ENCODE data around the gene GHITM. TPM values are rescaled to one million over a fixed set of nuclear protein-coding genes. Genes with fewer than 3 reads are reported as not detected.
"Not testable (repeated sequence)": the region's sequence is repeated elsewhere in the genome, so short reads cannot be mapped to it uniquely, and the experiment has no call there.

Gene GHITM
- total RNA-seq, 1 experiment from 2014 or later = 127 TPM

DNA sequence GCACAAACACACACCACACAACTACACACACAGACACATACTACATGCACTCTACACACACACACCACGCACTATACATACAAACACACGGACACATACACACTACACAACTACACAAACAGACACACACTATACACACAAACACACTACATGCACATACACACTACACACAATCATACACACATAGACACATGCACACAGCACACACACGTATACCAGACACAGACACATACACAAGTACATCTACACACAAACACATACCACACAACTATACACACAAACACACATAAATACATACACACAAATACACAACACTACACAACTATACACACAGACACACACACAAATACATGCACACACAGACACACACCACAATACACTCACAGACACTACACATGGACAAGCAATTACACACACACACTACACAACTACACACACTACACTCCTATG, 38.9 kb downstream of the GHITM start:
- intact Hi-C loops (cut with micrococcal nuclease; ENCODE audit: unreplicated experiment) = no loop called here
- TF ChIP-seq, protein P1, sequence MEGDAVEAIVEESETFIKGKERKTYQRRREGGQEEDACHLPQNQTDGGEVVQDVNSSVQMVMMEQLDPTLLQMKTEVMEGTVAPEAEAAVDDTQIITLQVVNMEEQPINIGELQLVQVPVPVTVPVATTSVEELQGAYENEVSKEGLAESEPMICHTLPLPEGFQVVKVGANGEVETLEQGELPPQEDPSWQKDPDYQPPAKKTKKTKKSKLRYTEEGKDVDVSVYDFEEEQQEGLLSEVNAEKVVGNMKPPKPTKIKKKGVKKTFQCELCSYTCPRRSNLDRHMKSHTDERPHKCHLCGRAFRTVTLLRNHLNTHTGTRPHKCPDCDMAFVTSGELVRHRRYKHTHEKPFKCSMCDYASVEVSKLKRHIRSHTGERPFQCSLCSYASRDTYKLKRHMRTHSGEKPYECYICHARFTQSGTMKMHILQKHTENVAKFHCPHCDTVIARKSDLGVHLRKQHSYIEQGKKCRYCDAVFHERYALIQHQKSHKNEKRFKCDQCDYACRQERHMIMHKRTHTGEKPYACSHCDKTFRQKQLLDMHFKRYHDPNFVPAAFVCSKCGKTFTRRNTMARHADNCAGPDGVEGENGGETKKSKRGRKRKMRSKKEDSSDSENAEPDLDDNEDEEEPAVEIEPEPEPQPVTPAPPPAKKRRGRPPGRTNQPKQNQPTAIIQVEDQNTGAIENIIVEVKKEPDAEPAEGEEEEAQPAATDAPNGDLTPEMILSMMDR (conservative IDR thresholded peaks at IDR 0.05; ENCODE audit: low read depth, low read length) = no peak
- no peak for TF ChIP-seq EZH2 (IDR thresholded peaks at IDR 0.05; ENCODE audit: borderline replicate concordance, low read depth, low read length, poor library complexity, severe bottlenecking)
- no peaks in the 10 kb centered on the region for H3K4me1 ChIP-seq (ENCODE audit: insufficient read depth, low read length, poor library complexity, severe bottlenecking)
- CTCF ChIA-PET = no interaction called here
- no peak for DNase-seq (ENCODE audit: low spot score)
- H3K27ac ChIP-seq (ENCODE audit: low read depth, low read length, poor library complexity, severe bottlenecking) = no peak overlapping the region
- H3K4me3 ChIP-seq (ENCODE audit: low read depth, low read length, poor library complexity, severe bottlenecking) = no peak overlapping the region
- POLR2A ChIA-PET (ENCODE audit: low non-redundant PET) = no interaction called here
- BruUV-seq (replicated peaks) = no TSS peak
- H3K9me3 ChIP-seq (ENCODE audit: low read depth, low read length, poor library complexity, severe bottlenecking) = no peaks in the 10 kb centered on the region
- no peaks in the 10 kb centered on the region for H3K27me3 ChIP-seq (replicated peaks; ENCODE audit: insufficient read depth, low read depth, low read length, poor library complexity)
- H3K36me3 ChIP-seq (ENCODE audit: insufficient read depth, low read length, poor library complexity, severe bottlenecking) = no peaks in the 10 kb centered on the region

- Histone ChIP-seq H3K27ac (ENCODE audit: low read depth, low read length, poor library complexity, severe bottlenecking) (no peak overlapping the region), H3K4me1 (ENCODE audit: insufficient read depth, low read length, poor library complexity, severe bottlenecking) (no peaks in the 10 kb centered on the region), H3K36me3 (ENCODE audit: insufficient read depth, low read length, poor library complexity, severe bottlenecking) (no peaks in the 10 kb centered on the region), H3K9me3 (ENCODE audit: low read depth, low read length, poor library complexity, severe bottlenecking) (no peaks in the 10 kb centered on the region), H3K4me3 (ENCODE audit: low read depth, low read length, poor library complexity, severe bottlenecking) (no peak overlapping the region), H3K27me3 (replicated peaks; ENCODE audit: insufficient read depth, low read depth, low read length, poor library complexity) (no peaks in the 10 kb centered on the region)
- ChIA-PET POLR2A (ENCODE audit: low non-redundant PET) (no interaction called here), CTCF (no interaction called here)
- intact Hi-C loops (cut with micrococcal nuclease; ENCODE audit: unreplicated experiment) = no loop called here
- TF ChIP-seq, protein P1 (conservative IDR thresholded peaks at IDR 0.05; ENCODE audit: low read depth, low read length) = no peak
- no peak for TF ChIP-seq EZH2 (IDR thresholded peaks at IDR 0.05; ENCODE audit: borderline replicate concordance, low read depth, low read length, poor library complexity, severe bottlenecking)
- BruUV-seq (replicated peaks) = no TSS peak
- peak; percentile 46 for DNase-seq (ENCODE audit: low spot score)
These were observed 39.9 kb downstream of the GHITM start for GRCh38 chr10:84179059-84179710.

GRCh38 chr10:84180386-84180785, 41.1 kb downstream of the GHITM start:
- H3K27ac ChIP-seq (ENCODE audit: low read depth, low read length, poor library complexity, severe bottlenecking); CTCF ChIA-PET; H3K36me3 ChIP-seq (ENCODE audit: insufficient read depth, low read length, poor library complexity, severe bottlenecking); H3K4me3 ChIP-seq (ENCODE audit: low read depth, low read length, poor library complexity, severe bottlenecking); H3K4me1 ChIP-seq (ENCODE audit: insufficient read depth, low read length, poor library complexity, severe bottlenecking); H3K9me3 ChIP-seq (ENCODE audit: low read depth, low read length, poor library complexity, severe bottlenecking); intact Hi-C loops (cut with micrococcal nuclease; ENCODE audit: unreplicated experiment); DNase-seq (ENCODE audit: low spot score); BruUV-seq (replicated peaks); POLR2A ChIA-PET (ENCODE audit: low non-redundant PET); H3K27me3 ChIP-seq (replicated peaks; ENCODE audit: insufficient read depth, low read depth, low read length, poor library complexity): not testable (repeated sequence)

DNA sequence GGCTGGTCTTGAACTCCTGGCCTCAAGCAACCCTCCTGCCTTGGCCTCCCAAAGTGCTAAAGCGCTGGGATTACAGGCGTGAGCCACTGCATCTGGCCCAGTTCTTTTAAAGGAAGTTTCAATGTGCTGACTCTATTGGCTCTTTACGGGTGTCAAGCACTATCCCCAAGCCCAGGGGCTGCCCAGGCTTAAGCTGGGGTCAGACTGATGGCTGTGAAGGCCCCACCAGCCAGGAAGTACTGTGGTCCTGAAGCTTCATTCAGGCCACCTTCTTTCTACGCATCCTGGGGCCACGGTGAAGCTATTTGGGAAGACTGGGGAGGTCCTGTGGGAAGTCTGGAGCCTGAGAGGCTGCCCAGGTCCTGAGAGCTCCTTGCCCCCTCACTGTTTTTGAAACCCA, 42.3 kb downstream of the GHITM start:
- Histone ChIP-seq H3K9me3 (ENCODE audit: low read depth, low read length, poor library complexity, severe bottlenecking) (no peaks in the 10 kb centered on the region), H3K36me3 (ENCODE audit: insufficient read depth, low read length, poor library complexity, severe bottlenecking) (no peaks in the 10 kb centered on the region), H3K4me1 (ENCODE audit: insufficient read depth, low read length, poor library complexity, severe bottlenecking) (no peaks in the 10 kb centered on the region), H3K27me3 (replicated peaks; ENCODE audit: insufficient read depth, low read depth, low read length, poor library complexity) (no peaks in the 10 kb centered on the region), H3K4me3 (ENCODE audit: low read depth, low read length, poor library complexity, severe bottlenecking) (no peak overlapping the region), H3K27ac (ENCODE audit: low read depth, low read length, poor library complexity, severe bottlenecking) (no peak overlapping the region)
- TF ChIP-seq EZH2 (IDR thresholded peaks at IDR 0.05; ENCODE audit: borderline replicate concordance, low read depth, low read length, poor library complexity, severe bottlenecking) = no peak
- TF ChIP-seq, protein P1 (conservative IDR thresholded peaks at IDR 0.05; ENCODE audit: low read depth, low read length) = no peak
- ChIA-PET POLR2A (ENCODE audit: low non-redundant PET) (no interaction called here), CTCF (no interaction called here)
- DNase-seq (ENCODE audit: low spot score) = no peak
- BruUV-seq (replicated peaks) = no TSS peak
- intact Hi-C loops (cut with micrococcal nuclease; ENCODE audit: unreplicated experiment) = no loop called here
